HG03558 (cell line): ENCODE data around the gene LCMT1.
A peak's percentile ranks its signal among the peaks of the same experiment; 100 is the strongest.
"Not testable (repeated sequence)": the region's sequence is repeated elsewhere in the genome, so short reads cannot be mapped to it uniquely, and the experiment has no call there.

ENCODE experiments used
- ATAC-seq: cut with Tn5 transposase; IDR thresholded peaks from one replicate; pipeline ENCODE4 v1.9.1; 2021; ENCODE audit warnings: moderate number of reproducible peaks; ENCODE audit not compliant: unreplicated experiment; ENCODE audit errors: extremely low read depth

Gene LCMT1

DNA sequence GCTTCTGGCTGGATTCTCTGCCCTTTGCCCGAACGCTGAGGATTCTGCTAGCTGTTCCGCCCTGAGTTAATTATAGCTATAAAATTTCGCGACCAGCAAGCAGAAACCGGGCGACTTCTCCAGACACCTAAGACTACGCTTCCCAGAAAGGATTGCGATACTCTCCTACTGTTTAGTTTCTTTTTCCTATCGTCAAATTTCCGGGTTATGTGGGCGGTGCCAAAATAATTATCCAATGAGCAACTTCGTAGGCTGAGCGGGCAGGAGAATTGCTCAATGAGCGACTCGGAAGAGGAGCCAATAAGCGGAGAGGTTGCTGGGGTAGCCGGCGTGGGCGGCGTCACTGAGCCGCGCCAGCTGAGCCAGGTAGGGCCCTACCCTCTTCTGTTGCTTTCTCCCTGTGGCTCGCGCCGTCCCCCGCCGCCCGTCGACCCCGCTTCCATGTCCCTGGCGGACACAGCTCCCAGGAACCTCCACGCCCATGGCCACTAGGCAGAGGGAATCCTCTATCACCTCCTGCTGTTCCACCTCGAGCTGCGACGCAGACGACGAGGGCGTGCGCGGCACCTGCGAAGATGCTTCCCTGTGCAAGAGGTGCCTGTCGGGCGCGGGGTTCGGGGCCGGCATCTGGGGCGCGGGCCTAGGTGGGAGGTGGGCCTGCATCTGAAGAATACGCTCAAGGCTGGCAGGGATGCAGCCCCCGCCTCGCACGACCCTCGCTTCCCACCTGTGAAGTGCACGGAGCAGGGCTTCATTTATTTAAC lies at the start of gene LCMT1:
LCMT1 (plus strand) TSS at position 340 of the 764 bp plus-strand sequence; CDS start at position 482, 142 bp downstream.
- ATAC-seq = peak; percentile 64

GRCh38 chr16:25063102-25063501 lies 48.4 kb upstream of the LCMT1 start:
- ATAC-seq = no peak

GRCh38 chr16:25063865-25064264 lies 47.7 kb upstream of the LCMT1 start:
- ATAC-seq = no peak

- ATAC-seq = not testable (repeated sequence)
These were observed 47.3 kb upstream of the LCMT1 start for GRCh38 chr16:25064281-25064680.

DNA sequence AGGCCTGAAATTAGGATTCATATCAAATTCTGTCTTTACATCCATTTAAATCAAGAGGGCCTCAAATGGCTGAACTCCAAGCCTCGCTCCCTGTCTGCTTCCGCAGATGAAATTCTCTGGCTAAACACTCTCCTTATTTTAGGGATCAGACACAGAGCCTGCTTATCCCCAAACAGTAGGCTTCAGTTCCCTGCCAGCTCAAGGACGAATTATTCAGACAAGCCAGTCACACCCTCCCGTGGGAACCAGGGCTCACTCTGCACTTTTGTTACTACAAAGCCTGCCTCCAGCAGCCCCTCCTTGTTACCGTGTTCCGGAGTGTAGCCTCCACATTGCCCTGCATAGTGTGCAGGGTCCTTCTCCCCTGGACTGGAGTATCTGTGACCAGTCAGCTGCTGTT lies 46.6 kb upstream of the LCMT1 start:
- ATAC-seq = no peak

- no peak for ATAC-seq
These were observed 45.6 kb upstream of the LCMT1 start for GRCh38 chr16:25065899-25066298.

GRCh38 chr16:25066426-25066746 lies 45.2 kb upstream of the LCMT1 start:
- ATAC-seq = no peak

DNA sequence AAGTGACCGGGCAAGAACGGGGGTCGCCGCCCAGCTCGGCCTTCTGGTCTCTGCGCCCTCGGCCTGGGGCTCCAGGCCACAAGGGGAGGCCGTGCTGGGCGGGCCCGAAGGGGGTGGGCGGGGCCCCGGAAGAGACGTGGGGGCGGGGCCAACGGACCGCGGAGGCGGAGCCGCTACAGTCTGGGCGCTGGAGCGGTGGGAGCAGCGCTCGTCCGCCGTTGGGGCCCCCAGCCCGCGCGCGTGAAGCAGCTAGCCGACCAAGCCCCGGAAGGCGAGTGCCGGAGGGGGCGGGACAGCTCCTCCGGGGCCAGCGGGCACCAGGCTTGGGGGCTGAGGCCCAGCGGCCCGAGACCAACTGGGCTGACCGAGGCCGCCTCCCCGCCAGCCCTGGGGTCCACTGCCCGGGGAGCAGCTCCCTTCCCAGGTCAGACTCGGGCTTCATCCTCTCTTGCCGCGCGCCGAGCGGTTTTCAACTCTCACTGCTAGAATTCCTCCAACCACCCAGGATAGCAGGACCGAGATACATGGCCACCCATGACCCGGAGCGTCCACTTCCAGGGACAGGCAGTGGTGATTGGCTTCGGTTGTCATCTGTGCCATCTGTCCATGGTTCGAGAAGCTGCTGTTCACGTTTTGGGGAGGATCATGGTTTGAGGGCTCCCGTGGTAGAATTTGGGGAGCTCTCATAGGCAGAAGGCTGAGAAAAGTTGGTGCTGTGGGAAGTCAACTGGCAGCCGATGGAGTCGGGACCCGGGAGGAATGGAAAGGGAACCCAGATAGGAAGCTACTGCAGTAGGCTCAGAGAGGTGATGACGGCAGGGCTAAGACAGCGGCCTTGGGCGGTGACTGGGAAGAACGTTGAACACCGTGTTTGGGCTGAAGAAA lies 44.6 kb upstream of the LCMT1 start:
- no peak for ATAC-seq

DNA sequence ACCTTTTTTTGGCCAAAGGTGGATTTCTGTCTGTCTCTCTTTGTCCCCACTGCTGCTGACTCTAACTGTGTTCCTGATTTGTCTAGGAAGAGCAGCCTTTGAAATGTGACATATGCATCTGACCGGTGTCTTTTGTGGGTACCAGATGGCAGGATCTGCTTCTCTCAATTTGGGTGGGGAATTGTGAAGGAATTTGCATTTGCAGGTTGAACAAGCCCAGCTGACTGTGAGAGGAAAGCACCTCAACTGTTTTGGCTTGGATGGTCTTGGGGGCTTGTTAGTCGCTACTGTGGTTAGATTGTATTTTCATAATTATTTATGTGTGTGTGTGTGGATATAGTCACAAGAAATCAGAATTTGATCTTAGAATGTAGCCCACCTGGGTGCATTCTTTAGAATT lies 37.7 kb upstream of the LCMT1 start:
- ATAC-seq = no peak

GRCh38 chr16:25078386-25078978 lies 33.1 kb upstream of the LCMT1 start:
- ATAC-seq = no peak

GRCh38 chr16:25079637-25080378 lies 31.7 kb upstream of the LCMT1 start:
- ATAC-seq = no peak

- ATAC-seq = no peak
These were observed 31.0 kb upstream of the LCMT1 start for GRCh38 chr16:25080420-25081131.

GRCh38 chr16:25081702-25082101 lies 29.8 kb upstream of the LCMT1 start:
- ATAC-seq = no peak

- ATAC-seq = no peak
These were observed 28.5 kb upstream of the LCMT1 start for GRCh38 chr16:25083065-25083464.

DNA sequence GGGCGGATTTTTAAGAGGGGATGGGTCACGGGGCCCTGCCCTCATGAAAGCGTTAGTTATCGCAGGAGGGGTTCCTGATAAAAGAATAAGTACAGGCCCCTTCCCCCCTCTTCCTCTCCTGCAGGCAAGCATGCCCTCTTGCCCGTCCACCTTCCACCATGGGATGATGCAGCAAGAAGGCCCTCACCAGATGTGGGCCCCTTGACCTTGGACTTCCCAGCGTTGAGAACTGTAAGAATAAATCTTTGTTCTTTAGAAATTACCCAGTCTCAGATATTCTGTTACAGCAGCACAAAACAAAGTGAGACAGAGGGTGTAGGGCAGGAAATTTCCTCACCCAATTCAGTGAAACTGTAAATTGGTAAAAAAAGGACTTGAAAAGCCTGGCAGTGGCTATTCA lies 27.8 kb upstream of the LCMT1 start:
- ATAC-seq = no peak

DNA sequence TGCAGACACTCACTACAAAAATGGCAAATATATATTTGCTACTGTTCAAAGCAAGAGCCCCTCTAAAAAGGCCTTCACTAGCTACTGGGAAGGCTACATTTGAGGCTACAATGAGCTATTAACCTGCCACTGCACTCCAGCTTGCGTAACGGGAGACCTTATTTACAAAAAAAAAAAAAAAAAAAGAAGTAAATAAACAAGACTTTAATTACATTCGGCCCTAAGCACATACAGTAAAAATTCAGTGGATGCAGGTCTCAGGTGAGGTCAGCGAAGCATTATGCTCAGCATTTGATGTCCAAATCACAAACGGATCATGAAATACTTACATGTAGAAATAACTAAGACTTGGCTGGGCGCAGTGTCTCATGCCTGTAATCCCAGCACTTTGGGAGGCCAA lies 26.7 kb upstream of the LCMT1 start:
- ATAC-seq = no peak

DNA sequence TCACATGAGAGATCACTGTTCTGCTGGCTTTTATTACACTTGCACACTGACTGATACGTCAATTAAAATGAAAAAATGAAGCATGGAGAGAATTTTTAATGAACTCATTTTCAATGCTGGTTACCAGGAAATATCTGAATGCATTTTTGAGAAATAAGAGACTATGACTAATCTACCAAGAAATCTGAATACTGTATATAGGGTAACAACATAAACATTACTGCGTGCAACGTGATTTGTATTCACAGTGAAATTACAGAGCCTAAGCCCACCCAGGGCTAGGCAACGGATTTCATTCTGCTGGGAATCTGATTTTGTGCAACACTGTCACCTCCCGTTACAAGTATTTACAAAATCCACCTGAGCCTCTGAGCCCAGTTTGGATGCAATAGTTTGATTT lies 23.8 kb upstream of the LCMT1 start:
- ATAC-seq = no peak

DNA sequence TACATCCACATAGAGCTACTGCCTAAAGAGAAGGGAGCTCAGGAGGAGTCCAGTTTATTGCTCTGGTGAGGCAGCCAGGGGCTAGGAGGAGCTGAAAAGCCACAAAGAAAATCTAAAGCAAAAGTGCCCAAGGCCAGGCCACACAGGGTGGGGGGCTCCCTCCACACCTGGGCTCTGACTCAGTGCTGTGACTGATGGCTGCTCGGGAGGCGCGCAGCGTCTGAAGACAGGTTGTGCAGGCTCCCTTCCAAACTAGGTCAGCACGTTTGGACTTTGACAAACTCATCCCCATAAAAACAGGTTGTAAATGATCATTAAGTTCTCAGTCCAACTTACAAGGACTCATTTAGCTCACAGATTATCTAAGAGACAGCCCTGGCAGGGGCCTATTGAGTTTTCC lies 22.2 kb upstream of the LCMT1 start:
- no peak for ATAC-seq

DNA sequence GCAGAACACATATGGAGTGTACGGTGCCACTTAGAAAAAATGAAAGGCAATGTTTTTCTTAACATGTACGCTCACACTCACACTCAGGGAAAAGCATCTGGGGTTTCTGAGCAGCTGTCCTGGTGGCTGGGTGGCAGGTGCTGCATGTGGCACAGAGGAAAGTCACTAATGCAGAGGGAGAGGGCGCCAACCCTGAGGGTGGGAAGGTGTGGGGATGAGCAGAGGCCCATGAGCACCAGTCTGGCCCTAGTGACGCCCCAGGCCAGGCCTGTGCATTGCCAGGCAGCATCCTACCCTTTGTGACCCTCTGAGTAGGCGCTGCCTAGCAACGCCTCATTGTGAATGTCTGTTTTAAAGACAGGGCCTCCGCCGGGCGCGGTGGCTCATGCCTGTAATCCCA lies 19.1 kb upstream of the LCMT1 start:
- ATAC-seq = no peak
